HFF-Myc (cell line): ENCODE measurements around the gene CUX1.

Experiments
- DNase-seq: peaks from one replicate; pipeline ENCODE4 v3.0.0-alpha.2; 2011; ENCODE audit warnings: low read depth; ENCODE audit errors: extremely low read depth
- H3K4me3 ChIP-seq: replicated peaks from 2 replicates; pipeline ENCODE4 v1.5.1; 2011; ENCODE audit warnings: low read depth, mild to moderate bottlenecking, control low read depth, low read length
- CTCF ChIP-seq: IDR thresholded peaks from 2 replicates; pipeline ENCODE4 v1.5.1; 2012; ENCODE audit warnings: mild to moderate bottlenecking, low read depth, low read length, control low read depth; ENCODE audit errors: missing control alignments

CUX1 gene

GRCh38 chr7:102211590-102212550 is 394.4 kb downstream of the CUX1 start:
- no peak for TF ChIP-seq CTCF
- no peak overlapping the region for H3K4me3 ChIP-seq
- DNase-seq = no peak

GRCh38 chr7:102214477-102215072 is 397.1 kb downstream of the CUX1 start:
- no peak overlapping the region for H3K4me3 ChIP-seq
- TF ChIP-seq CTCF = no peak
- no peak for DNase-seq

GRCh38 chr7:102215256-102215655 is 397.8 kb downstream of the CUX1 start:
- DNase-seq = no peak
- H3K4me3 ChIP-seq = no peak overlapping the region
- no peak for TF ChIP-seq CTCF

- no peak for DNase-seq
- TF ChIP-seq CTCF = no peak
- no peak overlapping the region for H3K4me3 ChIP-seq
These were observed 398.3 kb downstream of the CUX1 start for GRCh38 chr7:102215711-102216110.

- no peak for DNase-seq
- no peak for TF ChIP-seq CTCF
These were observed 399.3 kb downstream of the CUX1 start for GRCh38 chr7:102216573-102217314.

GRCh38 chr7:102220229-102220850 is 402.9 kb downstream of the CUX1 start:
- no peak overlapping the region for H3K4me3 ChIP-seq
- no peak for TF ChIP-seq CTCF
- DNase-seq = no peak

More at GRCh38 chr7:102216573-102217314, 399.3 kb downstream of the CUX1 start:
- no peak overlapping the region for H3K4me3 ChIP-seq
